GM11168 (cell line): ENCODE measurements around the gene CCL8.
"Not testable (repeated sequence)": the region's sequence is repeated elsewhere in the genome, so short reads cannot be mapped to it uniquely, and the experiment has no call there.

ENCODE experiments used
- in situ Hi-C: fragments of 300-500 bp; cut with MboI; formaldehyde crosslinking; loops from one replicate; pipeline ENCODE4 v1.12.0; 2022; ENCODE audit warnings: low sequenced_read_pairs; ENCODE audit not compliant: unreplicated experiment

CCL8 gene

GRCh38 chr17:34312080-34312479, 7.2 kb upstream of the CCL8 start:
- in situ Hi-C loops, result no loop called here

- in situ Hi-C loops, result no loop called here
Observed at GRCh38 chr17:34313164-34313563, 6.1 kb upstream of the CCL8 start.

DNA sequence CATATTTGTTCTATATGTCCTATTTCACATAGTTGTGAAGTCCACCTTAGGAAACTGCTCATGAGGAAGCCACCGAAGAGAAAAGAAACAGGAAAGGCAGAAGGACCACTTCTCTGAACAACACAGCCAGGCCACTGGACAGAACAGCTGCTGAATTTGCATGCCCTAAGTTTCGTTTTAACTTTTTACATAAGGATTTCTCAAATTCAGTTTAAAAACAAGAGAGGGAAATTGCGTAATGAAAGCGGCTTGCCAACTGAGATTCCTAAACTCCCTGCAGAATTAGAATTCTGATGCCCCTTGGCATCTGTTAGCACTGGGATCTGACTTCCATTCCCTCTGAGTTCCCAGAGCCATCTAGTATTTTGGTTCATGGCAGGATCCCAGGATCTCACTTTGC, 5.0 kb upstream of the CCL8 start:
- in situ Hi-C loops, result no loop called here

DNA sequence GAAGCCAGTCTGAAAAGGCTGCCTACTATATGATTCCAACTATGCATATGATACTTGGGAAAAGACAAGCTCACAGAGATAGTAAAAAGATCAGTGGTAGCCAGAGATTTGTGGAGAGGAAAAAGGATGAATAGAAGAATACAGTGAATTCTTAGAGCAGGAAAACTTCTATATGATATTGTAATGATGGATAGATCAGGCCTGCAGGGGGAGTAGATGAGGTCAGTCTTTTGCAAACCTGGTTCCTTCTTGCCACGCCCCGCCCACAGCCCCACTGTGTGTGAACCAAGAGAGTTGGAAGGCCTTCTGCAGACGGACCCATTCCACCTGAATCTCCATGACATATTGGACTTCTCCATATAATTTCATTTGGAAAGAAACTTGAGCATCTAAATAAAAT, 761 bp upstream of the CCL8 start:
- in situ Hi-C loops, result no loop called here

- in situ Hi-C loops, result no loop called here
Observed at GRCh38 chr17:34321964-34322363, 2.7 kb downstream of the CCL8 start.

- in situ Hi-C loops, result not testable (repeated sequence)
Observed at GRCh38 chr17:34327580-34327979, 8.3 kb downstream of the CCL8 start.

- in situ Hi-C loops, result no loop called here
Observed at GRCh38 chr17:34337701-34338100, 18.5 kb downstream of the CCL8 start.

DNA sequence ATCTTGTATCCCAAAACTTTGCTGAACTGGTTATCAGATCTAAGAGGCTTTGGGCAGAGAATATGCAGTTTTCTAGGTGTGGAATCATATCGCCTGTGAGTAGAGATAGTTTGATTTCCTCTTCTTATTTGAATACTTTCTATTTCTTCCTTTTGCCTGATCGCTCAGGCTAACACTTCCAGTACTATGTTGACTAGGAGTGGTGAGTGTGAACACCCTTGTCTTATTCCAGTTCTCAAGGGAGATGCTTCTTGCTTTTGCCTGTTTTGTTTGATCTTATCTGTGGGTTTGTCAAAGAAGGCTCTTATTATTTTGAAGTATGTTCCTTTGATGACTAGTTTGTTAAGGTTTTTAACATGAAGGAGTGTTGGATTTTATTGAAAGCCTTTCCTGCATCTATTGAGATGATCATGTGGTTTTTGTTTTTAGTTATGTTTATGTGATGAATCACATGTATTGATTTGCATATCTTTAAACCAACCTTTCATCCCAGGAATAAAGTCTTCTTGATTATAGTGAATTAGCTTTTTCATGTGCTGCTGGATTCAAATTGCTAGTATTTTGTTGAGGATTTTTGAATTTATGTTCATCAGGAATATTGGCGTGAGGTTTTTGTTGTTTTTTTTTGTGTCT, 20.0 kb downstream of the CCL8 start:
- in situ Hi-C loops, result no loop called here

GRCh38 chr17:34341916-34342315, 22.7 kb downstream of the CCL8 start:
- in situ Hi-C loops, result no loop called here

GRCh38 chr17:34347063-34347462, 27.8 kb downstream of the CCL8 start:
- in situ Hi-C loops, result no loop called here

GRCh38 chr17:34349751-34350150, 30.5 kb downstream of the CCL8 start:
- in situ Hi-C loops, result no loop called here

GRCh38 chr17:34351096-34351495, 31.9 kb downstream of the CCL8 start:
- in situ Hi-C loops, result no loop called here

GRCh38 chr17:34352191-34352590, 33.0 kb downstream of the CCL8 start:
- in situ Hi-C loops, result no loop called here

DNA sequence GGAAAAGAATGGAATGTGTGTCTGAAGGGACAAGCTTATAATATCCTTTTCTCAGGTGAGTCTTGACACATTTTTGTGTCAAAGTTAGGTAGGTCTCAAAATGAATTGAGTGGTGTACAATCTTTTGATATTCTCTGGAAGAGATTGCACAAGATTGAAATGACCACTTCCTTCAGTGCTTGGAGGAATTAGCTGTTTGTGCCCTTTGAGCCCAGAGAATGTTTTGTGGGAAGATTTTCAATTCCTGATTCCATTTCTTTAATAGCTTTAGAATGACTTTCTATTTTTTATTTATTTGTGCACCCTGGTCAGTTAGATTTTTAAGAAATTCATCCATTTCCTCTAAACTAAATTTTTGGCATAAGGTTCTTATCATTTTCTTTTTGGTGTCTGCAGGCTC, 35.4 kb downstream of the CCL8 start:
- in situ Hi-C loops, result no loop called here

DNA sequence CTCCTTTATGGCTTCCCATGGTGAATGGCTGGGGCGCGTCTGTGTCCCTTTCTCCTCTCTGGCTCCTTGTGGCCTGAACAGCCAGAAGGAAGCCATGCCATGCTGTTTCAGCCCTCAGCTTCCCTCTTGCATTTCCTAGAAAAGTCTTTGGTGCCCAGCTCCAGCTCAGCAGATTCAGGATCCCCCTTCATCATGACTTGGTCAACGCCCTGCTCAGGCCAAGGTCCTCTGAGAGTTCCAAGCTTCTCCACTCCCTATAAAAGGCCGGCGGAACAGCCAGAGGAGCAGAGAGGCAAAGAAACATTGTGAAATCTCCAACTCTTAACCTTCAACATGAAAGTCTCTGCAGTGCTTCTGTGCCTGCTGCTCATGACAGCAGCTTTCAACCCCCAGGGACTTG, 37.0 kb downstream of the CCL8 start, which contains the start of gene CCL13:
CCL13 (plus strand) TSS at position 287 of the 400 bp plus-strand sequence; CDS start at position 334, 47 bp downstream.
- in situ Hi-C loops, result no loop called here

DNA sequence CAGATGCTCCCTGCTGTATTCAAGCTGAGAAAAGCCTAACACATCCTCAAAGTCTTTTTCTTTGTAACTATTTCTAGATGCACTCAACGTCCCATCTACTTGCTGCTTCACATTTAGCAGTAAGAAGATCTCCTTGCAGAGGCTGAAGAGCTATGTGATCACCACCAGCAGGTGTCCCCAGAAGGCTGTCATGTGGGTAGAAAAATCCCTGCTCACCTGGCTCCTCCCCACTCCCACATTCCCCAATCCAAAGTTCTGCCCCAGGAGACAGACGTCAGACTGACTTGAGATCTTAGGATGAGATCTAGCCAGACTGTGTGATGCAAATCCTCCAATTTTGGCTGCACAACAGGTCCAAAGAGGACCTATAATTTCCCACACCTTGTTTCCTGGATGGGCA, 38.2 kb downstream of the CCL8 start:
- in situ Hi-C loops, result no loop called here

- in situ Hi-C loops, result no loop called here
Observed at GRCh38 chr17:34358631-34359030, 39.4 kb downstream of the CCL8 start.

GRCh38 chr17:34360601-34361270, 41.5 kb downstream of the CCL8 start:
- in situ Hi-C loops, result loop anchor here (5.0 kb wide), 1 partner anchor 168 kb away; no protein-coding TSS in a partner anchor

- in situ Hi-C loops, result loop anchor here (5.0 kb wide), 1 partner anchor 169 kb away; no protein-coding TSS in a partner anchor
Observed at GRCh38 chr17:34361478-34362061, 42.3 kb downstream of the CCL8 start.

DNA sequence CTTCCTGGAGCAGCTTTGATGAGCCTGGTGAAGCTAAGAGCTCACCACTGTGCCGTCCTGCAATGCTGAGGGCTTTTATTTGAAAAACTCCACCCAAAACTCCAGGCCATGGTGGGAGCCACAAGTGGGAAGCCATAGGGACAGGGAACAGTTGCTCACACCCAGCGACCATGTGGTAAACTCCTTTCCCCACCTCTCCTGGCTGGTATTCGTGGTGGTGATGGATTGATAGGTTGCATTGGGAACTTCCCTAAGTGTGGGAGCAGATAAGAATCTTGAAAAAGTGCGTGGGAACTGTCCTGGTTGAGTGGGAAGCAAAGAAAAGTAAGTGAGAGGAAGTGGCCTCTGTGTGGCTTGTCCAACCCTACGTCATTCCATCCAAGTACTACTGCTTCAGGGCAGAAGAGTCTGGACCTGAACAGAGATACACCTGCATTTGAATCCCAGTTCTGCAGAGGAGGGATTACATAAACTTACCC, 44.0 kb downstream of the CCL8 start, which contains the start of gene CCL1:
CCL1 (minus strand) TSS at position 51 of the 479 bp plus-strand sequence. CDS start 72 bp downstream, outside the sequence.
- in situ Hi-C loops, result loop anchor here (5.0 kb wide), 1 partner anchor 171 kb away; no protein-coding TSS in a partner anchor

GRCh38 chr17:34364751-34365150, 45.5 kb downstream of the CCL8 start:
- in situ Hi-C loops, result loop anchor here (5.0 kb wide), 1 partner anchor 172 kb away; no protein-coding TSS in a partner anchor
